ENCODE measurements around the gene OR10Z1. TPM values are rescaled to one million over a fixed set of nuclear protein-coding genes. Genes with fewer than 3 reads are reported as not detected.

The OR10Z1 gene
- polyA plus RNA-seq, 3 donors: not detected

DNA sequence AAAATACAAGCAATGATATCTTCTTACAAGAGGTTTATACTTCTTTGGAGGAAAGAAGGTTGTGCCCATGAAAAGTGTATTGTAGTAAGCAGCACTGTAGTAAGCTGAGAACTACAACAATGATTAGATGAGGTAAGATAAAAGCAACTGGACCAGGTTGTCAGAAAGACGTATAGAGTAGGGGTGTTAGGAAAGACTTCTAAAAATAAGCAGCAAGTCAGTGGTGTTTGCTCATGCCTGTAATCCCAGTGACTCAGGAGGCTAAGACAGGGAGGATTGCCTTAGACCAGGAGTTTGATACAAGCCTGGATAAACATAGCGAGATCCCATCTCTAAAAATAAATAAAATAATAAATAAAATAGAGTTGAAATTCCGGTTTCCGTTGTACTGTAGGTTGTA is 21.1 kb upstream of the OR10Z1 start:
- no peaks in the 10 kb centered on the region for H3K36me3 Mint-ChIP-seq
- no peaks in the 10 kb centered on the region for H3K79me2 ChIP-seq (ENCODE audit: insufficient read depth, low read length)
- H3K4me3 Mint-ChIP-seq: no peak overlapping the region
- no peak overlapping the region for H3K9ac ChIP-seq (ENCODE audit: insufficient read depth, low read length, poor library complexity, severe bottlenecking)
- H3K36me3 ChIP-seq (replicated peaks in 1 of 2; ENCODE audit: control insufficient read depth in 1 of 2, insufficient read depth in 2 of 2, low read length in 2 of 2): no peaks in the 10 kb centered on the region
- no peak for DNase-seq
- H3K9me3 ChIP-seq (replicated peaks in 1 of 2; ENCODE audit: control insufficient read depth in 1 of 2, insufficient read depth in 1 of 2, low read length in 2 of 2): peaks cover 13 to 15% of the 10 kb centered on the region in 2 donors
- H3K27me3 Mint-ChIP-seq (ENCODE audit: low read depth in 3 of 3): peaks cover 0 to 2% (median 0%) of the 10 kb centered on the region in 3 donors
- no peak overlapping the region for H3K27ac ChIP-seq (ENCODE audit: low read depth in 1 of 2, low read length in 2 of 2)
- H3K4me1 Mint-ChIP-seq: no peaks in the 10 kb centered on the region
- TF ChIP-seq, protein P1, sequence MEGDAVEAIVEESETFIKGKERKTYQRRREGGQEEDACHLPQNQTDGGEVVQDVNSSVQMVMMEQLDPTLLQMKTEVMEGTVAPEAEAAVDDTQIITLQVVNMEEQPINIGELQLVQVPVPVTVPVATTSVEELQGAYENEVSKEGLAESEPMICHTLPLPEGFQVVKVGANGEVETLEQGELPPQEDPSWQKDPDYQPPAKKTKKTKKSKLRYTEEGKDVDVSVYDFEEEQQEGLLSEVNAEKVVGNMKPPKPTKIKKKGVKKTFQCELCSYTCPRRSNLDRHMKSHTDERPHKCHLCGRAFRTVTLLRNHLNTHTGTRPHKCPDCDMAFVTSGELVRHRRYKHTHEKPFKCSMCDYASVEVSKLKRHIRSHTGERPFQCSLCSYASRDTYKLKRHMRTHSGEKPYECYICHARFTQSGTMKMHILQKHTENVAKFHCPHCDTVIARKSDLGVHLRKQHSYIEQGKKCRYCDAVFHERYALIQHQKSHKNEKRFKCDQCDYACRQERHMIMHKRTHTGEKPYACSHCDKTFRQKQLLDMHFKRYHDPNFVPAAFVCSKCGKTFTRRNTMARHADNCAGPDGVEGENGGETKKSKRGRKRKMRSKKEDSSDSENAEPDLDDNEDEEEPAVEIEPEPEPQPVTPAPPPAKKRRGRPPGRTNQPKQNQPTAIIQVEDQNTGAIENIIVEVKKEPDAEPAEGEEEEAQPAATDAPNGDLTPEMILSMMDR (IDR thresholded peaks at IDR 0.05): no peak
- intact Hi-C loops (cut with micrococcal nuclease): no loop called here
- H3K4me2 ChIP-seq (replicated peaks; ENCODE audit: extremely low read depth, low read length, poor library complexity, severe bottlenecking): no peak overlapping the region
- no peak overlapping the region for H2AFZ ChIP-seq (ENCODE audit: insufficient read depth, low read depth, low read length, poor library complexity, severe bottlenecking)
- no peaks in the 10 kb centered on the region for H4K20me1 ChIP-seq (ENCODE audit: insufficient read depth, low read length)
- no peak overlapping the region for H3K27ac Mint-ChIP-seq
- no peak overlapping the region for H3K4me3 ChIP-seq (replicated peaks in 1 of 3; ENCODE audit: low read depth in 2 of 3, low read length in 3 of 3)
- H3K4me1 ChIP-seq (ENCODE audit: control insufficient read depth in 1 of 2, insufficient read depth in 2 of 2, low read length in 2 of 2): no peaks in the 10 kb centered on the region
- H3K27me3 ChIP-seq (ENCODE audit: control insufficient read depth in 2 of 2, insufficient read depth in 2 of 2, low read length in 2 of 2): no peaks in the 10 kb centered on the region
- WGBS (ENCODE audit: insufficient coverage): 70% methylated on average over 1 of the region's 4 CpGs
- peaks cover 13 to 20% (median 17%) of the 10 kb centered on the region in 7 donors for H3K9me3 Mint-ChIP-seq

DNA sequence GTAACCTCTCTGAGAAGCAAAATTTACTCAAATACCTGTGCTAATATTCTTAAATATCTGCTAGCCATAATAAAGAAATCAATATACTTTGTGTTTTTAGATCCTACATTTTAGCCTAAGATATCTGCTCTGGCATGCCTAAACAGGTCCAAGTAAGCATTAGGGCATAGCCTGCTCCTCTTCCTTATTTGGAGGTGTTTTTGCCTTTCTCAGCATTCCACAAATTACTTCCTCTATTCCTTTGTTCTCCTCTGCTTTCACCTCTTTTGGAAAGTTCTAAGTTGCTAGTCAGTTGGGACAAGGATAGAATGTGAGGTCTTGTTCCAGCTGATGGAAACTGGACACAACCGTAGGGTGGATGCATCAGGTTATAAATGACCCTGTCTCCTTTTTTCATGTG is 18.1 kb upstream of the OR10Z1 start:
- H3K27ac Mint-ChIP-seq: no peak overlapping the region
- intact Hi-C loops (cut with micrococcal nuclease): no loop called here
- H3K9me3 ChIP-seq (replicated peaks in 1 of 2; ENCODE audit: control insufficient read depth in 1 of 2, insufficient read depth in 1 of 2, low read length in 2 of 2): peaks cover 13 to 15% of the 10 kb centered on the region in 2 donors
- no peak overlapping the region for H3K27ac ChIP-seq (ENCODE audit: low read depth in 1 of 2, low read length in 2 of 2)
- no peak for DNase-seq
- no peaks in the 10 kb centered on the region for H3K79me2 ChIP-seq (ENCODE audit: insufficient read depth, low read length)
- H3K4me2 ChIP-seq (replicated peaks; ENCODE audit: extremely low read depth, low read length, poor library complexity, severe bottlenecking): no peak overlapping the region
- no peaks in the 10 kb centered on the region for H3K4me1 Mint-ChIP-seq
- H4K20me1 ChIP-seq (ENCODE audit: insufficient read depth, low read length): no peaks in the 10 kb centered on the region
- 100% methylated on average over 1 of the region's 1 CpG for WGBS (ENCODE audit: insufficient coverage)
- no peak overlapping the region for H3K4me3 ChIP-seq (replicated peaks in 1 of 3; ENCODE audit: low read depth in 2 of 3, low read length in 3 of 3)
- no peak overlapping the region for H3K4me3 Mint-ChIP-seq
- H3K36me3 ChIP-seq (replicated peaks in 1 of 2; ENCODE audit: control insufficient read depth in 1 of 2, insufficient read depth in 2 of 2, low read length in 2 of 2): no peaks in the 10 kb centered on the region
- TF ChIP-seq, protein P1 (IDR thresholded peaks at IDR 0.05): no peak
- H2AFZ ChIP-seq (ENCODE audit: insufficient read depth, low read depth, low read length, poor library complexity, severe bottlenecking): no peak overlapping the region
- H3K27me3 ChIP-seq (ENCODE audit: control insufficient read depth in 2 of 2, insufficient read depth in 2 of 2, low read length in 2 of 2): no peaks in the 10 kb centered on the region
- no peak overlapping the region for H3K9ac ChIP-seq (ENCODE audit: insufficient read depth, low read length, poor library complexity, severe bottlenecking)
- no peaks in the 10 kb centered on the region for H3K36me3 Mint-ChIP-seq
- no peaks in the 10 kb centered on the region for H3K4me1 ChIP-seq (ENCODE audit: control insufficient read depth in 1 of 2, insufficient read depth in 2 of 2, low read length in 2 of 2)
- H3K27me3 Mint-ChIP-seq (ENCODE audit: low read depth in 3 of 3): peaks cover 0 to 2% (median 0%) of the 10 kb centered on the region in 3 donors
- peaks cover 15 to 21% (median 17%) of the 10 kb centered on the region in 7 donors for H3K9me3 Mint-ChIP-seq

All from CD14-positive monocyte (primary cell).